SKM-1 (cell line): ENCODE measurements around the gene MBTPS1.

Source experiments
- DNase-seq: peaks from one replicate; lab custom pipeline; 2025; ENCODE audit not compliant: unreplicated experiment; lab: John Stamatoyannopoulos, UW

MBTPS1 gene

GRCh38 chr16:84055366-84055765, 61.4 kb downstream of the MBTPS1 start:
- no peak for DNase-seq

GRCh38 chr16:84054916-84055315, 61.8 kb downstream of the MBTPS1 start:
- DNase-seq = no peak

GRCh38 chr16:84054271-84054670, 62.5 kb downstream of the MBTPS1 start:
- no peak for DNase-seq

- no peak for DNase-seq
These were observed 63.5 kb downstream of the MBTPS1 start for GRCh38 chr16:84053237-84053636.

- DNase-seq = no peak
These were observed 64.6 kb downstream of the MBTPS1 start for GRCh38 chr16:84052071-84052622.

- no peak for DNase-seq
These were observed 66.4 kb downstream of the MBTPS1 start for GRCh38 chr16:84050316-84050715.

- DNase-seq = no peak
These were observed 67.2 kb downstream of the MBTPS1 start for GRCh38 chr16:84049403-84050060.

GRCh38 chr16:84048871-84049270, 67.9 kb downstream of the MBTPS1 start:
- DNase-seq = no peak

GRCh38 chr16:84048270-84048669, 68.5 kb downstream of the MBTPS1 start:
- no peak for DNase-seq

- DNase-seq = no peak
These were observed 69.1 kb downstream of the MBTPS1 start for GRCh38 chr16:84047626-84048025.

GRCh38 chr16:84047206-84047605, 69.5 kb downstream of the MBTPS1 start:
- DNase-seq = no peak

- no peak for DNase-seq
These were observed 70.8 kb downstream of the MBTPS1 start for GRCh38 chr16:84045818-84046470.

- DNase-seq = no peak
These were observed 71.5 kb downstream of the MBTPS1 start for GRCh38 chr16:84045001-84045817.

GRCh38 chr16:84044118-84044488, 72.6 kb downstream of the MBTPS1 start:
- DNase-seq = peak; percentile 10

- no peak for DNase-seq
These were observed 73.1 kb downstream of the MBTPS1 start for GRCh38 chr16:84043486-84044117.

- no peak for DNase-seq
These were observed 73.8 kb downstream of the MBTPS1 start for GRCh38 chr16:84042879-84043485.

GRCh38 chr16:84042308-84042878, 74.3 kb downstream of the MBTPS1 start, which contains the start of gene SLC38A8:
TSS of gene SLC38A8 (minus strand) at chr16:84042795. CDS start at chr16:84042157, 638 bp downstream.
- DNase-seq = no peak

- no peak for DNase-seq
These were observed 74.9 kb downstream of the MBTPS1 start for GRCh38 chr16:84041881-84042280.

- DNase-seq = no peak
These were observed 75.6 kb downstream of the MBTPS1 start for GRCh38 chr16:84040823-84041820.
